HG03095 (cell line): ENCODE results near the gene SMLR1.

Experiments
- ATAC-seq: cut with Tn5 transposase; IDR thresholded peaks from one replicate; pipeline ENCODE4 v1.9.1; 2021; ENCODE audit warnings: moderate library complexity; ENCODE audit not compliant: unreplicated experiment

SMLR1 gene

DNA sequence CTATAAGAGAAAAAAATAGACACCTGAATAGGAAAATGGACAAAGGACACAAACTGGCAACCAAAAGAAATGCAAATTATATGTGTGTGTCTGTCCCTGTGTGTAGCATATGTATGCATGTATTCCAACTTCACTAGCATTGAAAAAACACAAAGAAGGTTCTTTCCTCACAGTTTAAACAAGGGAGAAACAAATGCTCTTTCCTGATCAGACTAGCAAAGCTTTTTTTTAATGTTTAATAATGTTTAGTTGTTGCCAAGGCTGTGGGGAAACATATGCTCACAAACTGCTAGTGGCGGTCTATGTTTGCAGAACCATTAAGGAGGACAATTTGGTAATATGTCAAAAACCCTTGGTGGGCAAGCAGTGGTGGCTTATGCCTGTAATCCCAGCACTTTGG, 22.4 kb downstream of the SMLR1 start:
- ATAC-seq = no peak

DNA sequence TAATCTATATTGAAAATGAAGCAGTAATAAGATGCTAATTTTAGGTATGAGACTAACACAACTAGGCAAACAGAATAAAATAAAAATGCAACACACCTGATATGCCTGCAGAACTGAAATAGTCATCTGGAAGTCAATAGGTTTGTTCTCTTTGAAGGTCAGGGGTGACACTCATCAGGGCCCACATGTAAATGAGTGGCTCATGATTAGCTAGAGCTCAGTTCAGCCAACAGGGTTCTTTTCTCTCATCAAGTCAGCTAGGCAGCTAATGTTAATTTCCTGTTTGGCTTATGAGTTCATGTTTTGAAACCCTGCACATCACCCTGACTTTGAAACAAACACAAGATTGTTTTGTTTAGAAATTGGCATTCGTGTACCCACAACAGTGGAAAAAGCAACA, 23.8 kb downstream of the SMLR1 start:
- no peak for ATAC-seq

DNA sequence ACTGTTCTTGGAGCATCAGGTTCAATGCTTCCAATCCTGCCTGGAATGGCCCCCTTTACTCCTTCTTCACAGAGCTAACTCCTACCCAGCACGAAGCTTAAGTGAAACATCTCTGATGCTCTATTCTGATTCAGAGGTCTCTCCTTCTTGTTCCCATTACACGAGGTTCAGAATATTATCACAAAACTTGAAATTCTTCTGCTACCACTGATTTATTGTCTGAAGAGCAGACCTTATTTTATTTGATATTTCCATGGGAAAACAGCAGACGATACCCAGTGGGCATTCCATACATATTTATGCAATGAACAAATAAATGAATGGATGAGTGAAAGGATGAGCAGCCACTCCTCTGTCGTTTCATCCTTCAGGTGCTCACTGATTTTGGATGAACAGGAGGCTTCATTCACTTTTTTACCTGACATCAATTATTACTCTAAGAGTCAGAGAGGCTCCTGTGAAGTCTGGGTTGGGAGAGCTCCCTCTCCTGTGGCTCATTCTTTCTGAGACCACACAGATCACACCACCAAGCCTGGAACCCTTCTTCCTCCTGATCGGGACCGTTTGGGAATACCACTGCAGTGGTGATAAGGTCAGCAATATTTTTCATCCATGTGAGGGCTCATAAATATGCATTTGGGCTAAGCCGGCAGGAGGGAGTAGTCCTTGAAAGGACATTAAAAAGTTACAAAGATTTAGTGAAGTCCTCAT, 25.8 kb downstream of the SMLR1 start:
- no peak for ATAC-seq

DNA sequence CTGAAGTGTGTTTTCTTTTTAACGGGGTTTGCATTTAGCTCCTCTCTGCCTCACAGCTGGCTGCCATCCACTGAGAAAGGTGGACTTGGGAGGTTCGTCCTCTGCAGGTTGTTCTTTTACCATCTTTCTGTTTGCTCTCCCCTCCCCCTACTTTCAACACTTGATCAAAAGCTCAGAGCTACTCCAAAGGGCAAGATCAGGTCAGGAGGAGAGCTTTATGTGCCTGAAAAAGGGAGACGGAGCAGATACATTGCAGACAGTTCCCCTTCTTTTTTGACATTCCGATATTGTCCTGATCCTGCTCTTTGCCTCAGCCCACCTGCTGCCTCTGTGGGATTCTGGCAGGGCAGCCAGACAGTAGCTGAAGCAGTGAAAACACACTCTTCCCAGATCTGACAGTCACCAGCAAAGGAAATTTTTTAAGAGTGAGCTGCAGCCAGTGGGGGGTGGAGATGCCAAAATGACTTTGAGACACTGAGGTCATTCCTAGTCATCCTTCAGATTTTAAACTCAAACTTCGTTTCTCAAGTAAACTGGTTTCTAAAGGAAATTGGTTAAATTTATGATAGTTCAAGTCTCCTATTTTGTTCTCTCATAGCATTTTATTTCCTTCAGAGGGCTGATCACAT, 26.5 kb downstream of the SMLR1 start:
- ATAC-seq = no peak

DNA sequence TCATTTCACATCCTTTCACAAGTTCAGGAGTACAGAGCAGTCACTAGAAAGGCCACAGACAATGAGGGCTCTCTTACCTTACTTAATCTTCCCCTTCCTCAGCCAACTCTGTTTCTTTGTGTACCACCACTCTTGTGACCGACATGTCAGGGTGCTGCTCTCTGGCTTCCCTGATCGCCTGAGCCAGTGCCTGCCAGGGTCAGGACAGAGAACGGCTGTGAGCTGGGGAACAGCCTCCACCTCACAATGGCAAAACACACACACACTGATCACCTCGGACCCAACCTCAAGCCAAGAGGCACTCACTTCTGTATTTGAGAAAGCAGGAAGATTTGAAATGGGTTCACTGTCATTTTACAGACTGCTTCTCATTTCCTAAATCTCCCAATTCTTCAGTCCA, 30.8 kb downstream of the SMLR1 start:
- ATAC-seq = no peak

DNA sequence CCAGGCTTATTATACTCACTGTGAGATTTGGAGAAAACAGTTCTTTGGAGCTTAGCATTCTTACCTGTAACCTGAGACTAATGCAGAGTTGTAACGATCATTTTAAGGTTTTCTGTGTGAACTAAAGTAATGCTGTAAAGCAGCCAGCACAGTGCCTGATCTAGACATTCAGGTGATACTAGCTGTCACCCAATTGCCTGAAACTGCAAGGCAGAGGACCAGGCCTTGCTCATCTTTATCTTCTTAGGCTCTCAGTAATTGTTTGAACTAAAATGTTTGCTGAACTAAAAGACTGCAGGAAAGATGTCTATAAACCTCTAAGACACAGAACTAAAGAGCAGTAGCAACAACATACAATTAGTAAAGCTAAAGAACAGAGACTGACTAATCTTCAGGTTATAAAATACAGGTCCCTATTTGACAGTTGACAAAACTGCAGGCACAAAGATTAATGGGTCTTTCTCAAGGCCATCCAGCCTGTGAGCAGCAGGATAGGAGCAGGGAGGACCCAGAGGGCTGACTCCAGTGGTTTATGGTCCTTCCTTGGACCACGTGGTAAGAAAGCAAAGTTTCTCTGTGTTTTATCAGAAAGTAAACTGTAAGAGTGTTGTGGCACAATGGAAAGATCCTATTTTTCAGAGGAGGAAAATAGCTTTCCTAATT, 31.4 kb downstream of the SMLR1 start:
- ATAC-seq = no peak

DNA sequence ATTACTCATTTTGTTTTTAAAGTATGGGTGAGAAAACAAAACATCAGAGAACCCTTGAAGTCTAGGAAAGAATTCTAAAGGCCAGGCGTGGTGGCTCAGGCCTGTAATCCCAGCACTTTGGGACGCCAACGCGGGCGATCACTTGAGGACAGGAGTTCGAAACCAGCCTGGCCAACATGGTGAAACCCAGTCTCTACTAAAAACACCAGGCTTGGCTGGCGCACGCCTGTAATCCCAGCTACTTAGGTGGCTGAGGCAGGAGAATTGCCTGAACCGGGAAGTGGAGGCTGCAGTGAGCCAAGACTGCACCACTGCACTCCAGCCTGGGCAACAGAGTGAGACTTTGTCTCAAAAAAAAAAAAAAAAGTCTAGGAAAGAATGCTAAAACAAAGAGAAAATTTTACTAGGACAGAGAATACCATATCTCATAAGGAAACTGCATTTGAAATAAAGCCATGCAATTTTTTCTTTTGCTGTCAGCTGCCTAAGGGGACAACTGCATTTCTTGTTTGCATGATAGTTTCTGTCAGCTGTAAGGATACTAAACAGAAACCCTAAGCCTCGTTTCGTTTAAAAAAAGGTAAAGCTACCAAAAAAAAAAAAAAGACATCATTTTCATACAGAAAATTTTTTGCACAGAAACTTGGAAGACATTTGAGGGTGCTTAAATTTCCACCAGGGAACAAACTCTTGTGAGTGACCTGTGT, 32.1 kb downstream of the SMLR1 start:
- no peak for ATAC-seq

DNA sequence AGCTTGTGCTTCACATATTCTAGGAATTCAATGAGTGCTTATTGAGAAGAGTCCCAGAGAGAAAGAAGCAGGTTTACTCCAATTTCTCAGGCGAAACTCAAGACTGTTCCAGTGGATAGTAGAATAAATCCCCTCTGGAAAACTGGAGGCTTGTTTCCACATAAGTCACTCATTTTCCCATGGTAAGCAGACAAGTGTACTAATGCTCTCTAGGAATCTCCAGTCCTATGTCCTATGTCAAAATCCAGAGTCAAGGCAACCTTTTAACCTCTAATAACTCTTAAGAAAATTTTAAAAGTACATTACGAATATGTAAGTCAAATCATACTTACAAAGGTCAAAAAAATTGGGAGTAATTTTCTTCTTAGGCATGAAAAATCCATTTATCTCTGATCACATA, 35.2 kb downstream of the SMLR1 start:
- no peak for ATAC-seq

DNA sequence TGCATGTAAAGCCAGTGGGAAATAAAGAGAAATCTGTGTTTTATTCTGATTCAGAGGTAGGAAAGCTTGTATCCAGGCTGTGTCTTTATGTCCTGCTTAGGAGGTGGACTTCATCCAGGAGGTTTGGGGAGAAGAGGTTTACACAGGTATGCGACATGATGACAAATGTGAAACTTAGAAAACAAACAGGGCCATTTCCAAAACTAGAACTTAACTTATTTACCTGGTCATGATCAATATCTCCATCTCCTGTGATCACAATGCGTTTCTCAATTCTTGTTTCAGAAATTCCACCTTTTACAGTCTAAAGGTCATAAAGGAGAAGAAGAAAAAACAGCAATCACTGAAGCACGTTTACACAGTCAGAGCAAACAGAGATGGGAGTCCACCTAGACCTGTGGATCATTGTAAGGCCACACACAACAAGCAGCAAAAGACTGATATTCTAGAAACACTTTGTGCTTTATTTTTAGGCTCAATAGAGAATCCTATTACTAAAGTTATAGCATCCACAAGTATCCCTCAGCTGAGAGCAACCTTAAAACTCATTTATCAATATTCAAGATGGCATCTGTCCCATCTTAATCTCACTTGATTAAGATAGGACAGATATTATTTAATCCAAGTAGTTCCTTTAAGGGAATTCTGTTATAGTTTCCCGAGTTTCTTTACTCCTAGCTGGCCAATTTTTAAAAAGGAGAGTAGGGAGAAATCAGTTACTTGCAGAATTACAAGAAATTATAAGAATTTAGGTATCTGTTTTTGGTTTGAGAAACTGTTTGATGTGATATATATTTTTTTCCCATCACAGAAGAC, 36.4 kb downstream of the SMLR1 start:
- ATAC-seq = no peak

DNA sequence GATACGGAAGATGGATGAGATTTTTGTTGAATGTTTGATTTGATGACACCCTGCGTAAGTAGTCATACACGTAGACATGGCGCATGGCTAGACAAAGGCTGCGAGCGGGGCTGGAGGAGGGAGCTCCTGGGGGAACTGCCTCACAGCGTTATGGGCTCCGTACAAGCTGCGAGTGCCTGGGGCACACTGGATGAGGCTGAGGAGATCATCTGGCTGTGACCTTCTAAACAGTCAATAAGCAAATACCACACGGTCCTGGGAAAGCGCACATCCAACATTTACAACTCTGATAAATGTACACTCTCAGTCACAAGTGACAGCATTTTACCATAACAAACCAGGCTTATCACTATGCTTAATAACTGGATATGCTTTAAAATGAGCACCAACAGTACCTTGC, 37.1 kb downstream of the SMLR1 start:
- no peak for ATAC-seq

DNA sequence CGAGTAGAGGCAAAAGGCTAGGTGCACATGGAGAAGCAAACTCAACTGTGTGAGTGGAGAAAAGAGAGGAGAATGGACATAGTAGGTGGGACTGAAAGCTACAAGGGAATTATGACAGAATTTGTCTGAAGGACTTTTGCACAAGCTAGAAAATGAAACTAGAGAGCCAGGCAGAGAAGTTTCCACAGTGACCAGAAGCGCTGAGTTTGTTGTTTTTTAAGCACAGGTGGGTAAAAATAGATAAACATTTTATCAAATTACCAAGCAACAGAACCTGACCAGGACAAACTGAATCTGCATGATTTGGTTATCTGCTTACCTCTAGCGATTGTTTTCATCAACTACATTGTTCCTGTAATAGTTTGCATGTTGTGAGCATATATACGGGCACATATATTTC, 38.6 kb downstream of the SMLR1 start:
- no peak for ATAC-seq

DNA sequence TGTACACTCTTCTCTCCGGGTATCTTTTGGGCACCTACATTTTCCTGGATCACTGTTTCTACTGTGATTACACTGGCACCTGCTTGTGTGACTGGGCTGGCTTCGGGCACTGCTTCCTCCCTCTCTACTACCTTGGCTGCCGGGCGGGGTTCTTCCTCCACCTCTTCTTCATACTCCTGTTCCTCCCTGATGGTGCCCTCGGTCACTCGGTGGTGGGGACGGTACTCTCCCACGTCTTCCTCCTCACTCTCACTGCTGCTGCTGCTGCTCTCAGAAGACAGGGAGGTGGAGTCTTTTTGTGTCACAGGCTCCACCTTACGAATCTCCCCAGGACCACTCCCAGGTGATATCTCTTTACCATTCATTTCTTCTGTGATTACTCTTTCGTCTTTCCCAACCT, 42.5 kb downstream of the SMLR1 start:
- ATAC-seq = no peak

DNA sequence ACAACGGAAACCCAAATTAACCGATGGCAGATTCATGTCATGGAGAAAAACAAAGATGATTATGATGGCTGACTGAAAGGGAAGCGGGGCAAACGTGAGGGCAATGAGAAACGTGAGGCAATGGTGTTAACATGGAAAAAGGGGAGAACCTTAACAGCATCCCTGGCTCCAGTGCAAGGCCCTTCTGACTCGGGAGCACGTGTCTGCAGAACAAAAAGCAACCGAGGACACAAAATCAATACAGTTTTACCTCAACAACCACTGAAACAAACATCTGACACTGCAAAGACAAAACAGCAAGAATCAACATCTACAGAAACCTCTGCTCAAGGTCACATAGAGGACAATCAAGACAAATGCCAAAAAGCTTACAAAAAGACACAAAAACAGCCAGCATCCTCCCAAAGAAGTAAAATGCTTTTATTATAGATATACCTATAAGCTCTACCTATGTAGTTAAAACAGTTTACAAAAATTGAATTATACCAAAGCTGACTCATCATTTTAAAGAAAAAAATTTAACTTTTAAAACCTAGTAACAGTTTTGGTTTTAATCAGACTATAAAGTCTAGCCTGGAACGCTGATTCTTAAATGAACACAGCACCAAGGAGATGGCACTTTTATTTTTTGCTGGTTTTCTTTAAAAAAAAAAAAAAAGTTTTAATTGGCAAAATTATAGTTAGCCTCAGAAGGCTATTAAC, 43.1 kb downstream of the SMLR1 start:
- no peak for ATAC-seq

DNA sequence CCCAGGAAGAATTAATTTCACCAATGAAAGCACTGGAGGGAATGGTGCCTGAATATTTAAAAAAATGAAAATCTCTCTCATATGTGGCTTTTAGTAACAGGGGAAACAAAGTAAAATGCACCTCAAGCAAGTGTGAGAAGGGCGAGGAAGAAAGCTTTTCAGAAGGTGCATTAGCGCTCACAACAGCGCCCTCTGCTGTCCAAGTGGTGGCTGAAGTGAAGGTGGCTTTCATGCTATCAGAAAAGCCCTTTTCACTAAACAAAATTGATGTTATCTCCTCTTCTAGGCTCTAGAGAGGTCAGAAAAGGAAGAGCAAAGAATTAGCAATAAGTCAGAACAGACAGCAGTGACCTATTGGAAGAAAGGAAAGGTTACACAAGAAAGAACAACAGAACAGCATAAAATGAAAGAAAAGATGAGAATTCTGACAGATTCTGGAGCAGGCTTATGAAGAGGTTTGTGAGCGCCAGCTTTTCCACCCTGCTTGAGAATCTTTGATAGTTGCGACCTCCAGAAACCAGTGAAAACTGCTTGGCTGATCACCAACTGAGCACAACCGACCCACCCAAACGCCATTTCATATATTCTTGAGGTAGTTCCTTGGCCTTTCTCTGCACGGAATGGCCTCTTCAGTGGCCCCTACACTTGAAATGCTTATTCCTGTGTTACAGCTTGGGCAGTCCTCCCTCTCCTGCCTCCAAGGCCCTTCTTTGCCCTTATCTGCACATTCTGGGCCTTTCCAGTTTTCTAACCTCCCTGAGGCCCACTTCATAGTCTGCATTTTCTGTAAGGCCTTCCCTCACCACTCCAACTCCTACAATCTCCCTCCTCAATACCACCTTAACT, 45.3 kb downstream of the SMLR1 start:
- peak; percentile 88 for ATAC-seq

DNA sequence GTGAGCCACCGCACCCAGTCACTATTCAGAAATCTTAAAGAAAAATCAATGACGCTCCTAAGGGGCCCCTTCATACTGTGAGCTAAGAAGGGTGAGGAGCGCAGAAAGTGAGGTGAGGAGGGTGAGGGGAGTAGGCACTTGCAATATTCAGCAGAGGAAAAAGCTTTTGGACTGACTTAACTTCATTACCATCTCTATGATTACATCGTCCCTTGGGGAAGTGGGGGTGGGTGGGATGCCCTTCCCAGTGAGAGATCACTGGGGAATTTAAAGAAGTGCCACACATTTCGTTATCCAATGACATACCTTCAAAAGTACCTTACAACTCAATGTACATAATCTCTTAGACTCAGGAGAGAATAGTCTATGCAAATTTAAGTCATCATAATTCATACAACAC, 46.5 kb downstream of the SMLR1 start:
- no peak for ATAC-seq

DNA sequence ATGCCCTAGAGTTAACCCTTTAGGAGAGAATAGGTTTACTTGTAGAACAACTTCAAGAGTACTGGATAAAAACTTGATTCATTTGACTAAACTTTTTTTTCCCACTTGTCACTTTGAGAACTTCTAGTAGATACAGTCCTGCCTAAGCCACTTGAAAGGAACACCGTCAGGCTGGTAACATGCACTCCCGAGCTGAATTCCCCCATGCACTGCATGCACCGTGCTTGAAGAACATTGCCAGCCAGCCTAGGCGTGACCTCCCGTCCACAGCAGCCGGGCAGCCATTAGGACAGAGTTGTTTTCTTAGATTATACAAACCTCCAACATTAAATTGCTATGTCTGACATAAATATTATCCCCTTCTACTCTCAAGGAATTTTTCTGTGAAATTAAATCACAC, 52.6 kb downstream of the SMLR1 start:
- ATAC-seq = no peak

DNA sequence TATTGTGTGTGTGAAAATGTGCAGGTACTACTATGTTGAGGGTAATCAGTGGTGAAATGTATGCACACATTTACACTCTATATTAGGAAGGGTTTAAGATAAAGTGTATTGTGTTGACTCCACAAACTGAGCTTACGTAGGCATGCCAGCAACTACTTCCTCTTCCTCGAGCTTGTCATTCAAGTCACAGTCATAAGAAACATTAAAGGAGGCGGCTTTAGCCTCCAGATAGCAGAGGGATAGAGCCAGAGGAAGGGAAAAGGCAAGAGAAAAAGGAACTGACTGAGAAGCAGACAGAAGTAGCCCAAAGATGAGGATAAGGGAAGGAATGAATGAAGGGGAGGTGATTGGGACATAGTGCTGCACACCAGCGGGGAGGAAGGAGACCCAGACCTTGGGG, 55.2 kb downstream of the SMLR1 start:
- ATAC-seq = no peak

DNA sequence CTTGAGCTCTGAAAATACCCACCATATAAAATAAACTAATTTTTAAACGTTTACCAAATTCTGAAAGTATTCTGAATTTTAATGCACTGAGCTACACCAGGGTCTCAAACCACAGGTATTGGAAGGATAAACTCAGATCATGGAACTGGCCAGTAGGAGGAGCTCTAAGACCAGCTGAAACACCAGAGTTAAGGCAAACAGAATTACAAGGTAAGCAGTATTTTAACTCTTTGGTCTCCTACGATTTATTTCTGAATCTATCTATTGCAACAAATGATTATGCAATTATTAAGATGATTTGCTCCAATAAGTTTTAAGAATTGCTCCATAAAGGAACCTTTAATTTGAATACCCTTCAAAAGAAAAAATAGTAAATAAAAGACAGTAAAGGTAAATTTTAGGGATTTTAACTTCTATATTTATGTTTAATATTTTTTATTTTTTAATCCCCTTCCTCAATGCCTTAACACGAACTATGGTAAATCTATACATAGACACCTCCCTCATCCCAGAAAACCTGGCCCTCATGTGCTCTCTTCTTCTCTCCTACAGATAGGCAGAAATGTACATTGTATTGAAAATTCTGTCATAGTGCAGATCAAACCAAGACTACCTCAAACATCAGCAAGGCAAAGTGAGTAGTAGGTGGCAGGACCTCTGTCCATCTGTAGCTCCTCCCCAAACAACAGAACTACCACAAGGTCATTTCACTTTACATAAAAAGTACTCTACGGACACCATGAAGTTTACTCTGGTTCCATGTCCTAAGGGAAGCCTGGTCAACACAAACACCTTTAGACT, 58.4 kb downstream of the SMLR1 start:
- peak; percentile 87 for ATAC-seq
